Posterior cingulate gyrus (tissue), 11 donors: Measurements from ENCODE around the gene CTTN.

Experiments
- DNase-seq, 10 donors: peaks; one replicate each; pipeline versions ENCODE4 v3.0.0 to v3.0.0-alpha.2; 2020 to 2021; ENCODE audit warnings: mixed read lengths in 3 of 10
- intact Hi-C: fragments of 100-400 bp; cut with DNase I; formaldehyde crosslinking; loops from one replicate; pipeline ENCODE4 v1.15.1; 2023

The CTTN gene

GRCh38 chr11:70397983-70398833 lies at the start of gene CTTN:
TSS of gene CTTN (plus strand) at chr11:70398529. CDS start at chr11:70407298, 8,769 bp downstream.
- intact Hi-C loops, result loop anchor here (10.0 kb wide), 1 partner anchor 123 kb away; the partner anchor contains the start of gene PPFIA1
- DNase-seq, result peak; percentile 67 to 96 (median 82)

- DNase-seq, result peak in 1 of 10 donors; percentile 53
- intact Hi-C loops, result no loop called here
Observed at GRCh38 chr11:70348608-70349007, 49.7 kb upstream of the CTTN start.

GRCh38 chr11:70351646-70352045 lies 46.7 kb upstream of the CTTN start:
- intact Hi-C loops, result no loop called here
- no peak for DNase-seq

- intact Hi-C loops, result no loop called here
- DNase-seq, result no peak
Observed at GRCh38 chr11:70352100-70352499, 46.2 kb upstream of the CTTN start.

- DNase-seq, result no peak
- intact Hi-C loops, result no loop called here
Observed at GRCh38 chr11:70352601-70353000, 45.7 kb upstream of the CTTN start.

GRCh38 chr11:70353329-70353728 lies 45.0 kb upstream of the CTTN start:
- intact Hi-C loops, result no loop called here
- no peak for DNase-seq

GRCh38 chr11:70353900-70354568 lies 44.3 kb upstream of the CTTN start:
- intact Hi-C loops, result no loop called here
- no peak for DNase-seq

GRCh38 chr11:70354629-70355028 lies 43.7 kb upstream of the CTTN start:
- intact Hi-C loops, result no loop called here
- DNase-seq, result no peak

GRCh38 chr11:70358753-70359152 lies 39.6 kb upstream of the CTTN start:
- DNase-seq, result no peak

GRCh38 chr11:70359451-70360205 lies 38.7 kb upstream of the CTTN start:
- intact Hi-C loops, result no loop called here
- DNase-seq, result no peak

More at GRCh38 chr11:70358753-70359152, 39.6 kb upstream of the CTTN start:
- intact Hi-C loops, result no loop called here

GRCh38 chr11:70360211-70360610 lies 38.1 kb upstream of the CTTN start:
- intact Hi-C loops, result no loop called here
- no peak for DNase-seq

GRCh38 chr11:70364178-70364577 lies 34.2 kb upstream of the CTTN start:
- intact Hi-C loops, result no loop called here
- DNase-seq, result no peak

GRCh38 chr11:70364745-70365543 lies 33.4 kb upstream of the CTTN start:
- intact Hi-C loops, result no loop called here
- DNase-seq, result no peak

- intact Hi-C loops, result no loop called here
- no peak for DNase-seq
Observed at GRCh38 chr11:70365544-70365927, 32.8 kb upstream of the CTTN start.

GRCh38 chr11:70367071-70367470 lies 31.3 kb upstream of the CTTN start:
- DNase-seq, result no peak
- intact Hi-C loops, result no loop called here

- no peak for DNase-seq
- intact Hi-C loops, result no loop called here
Observed at GRCh38 chr11:70368961-70369360, 29.4 kb upstream of the CTTN start.

- intact Hi-C loops, result no loop called here
- DNase-seq, result no peak
Observed at GRCh38 chr11:70371241-70371640, 27.1 kb upstream of the CTTN start.

- no peak for DNase-seq
- intact Hi-C loops, result no loop called here
Observed at GRCh38 chr11:70372076-70372475, 26.3 kb upstream of the CTTN start.

- DNase-seq, result no peak
- intact Hi-C loops, result no loop called here
Observed at GRCh38 chr11:70376621-70377020, 21.7 kb upstream of the CTTN start.

- intact Hi-C loops, result no loop called here
Observed at GRCh38 chr11:70377645-70378044, 20.7 kb upstream of the CTTN start.

More at GRCh38 chr11:70377645-70378044, 20.7 kb upstream of the CTTN start:
- peak in 1 of 10 donors; percentile 66 for DNase-seq
